Raji (cell line): ENCODE results near the gene OR2F1.

Experiments used
- POLR2A ChIP-seq: IDR thresholded peaks from 2 replicates; pipeline ENCODE4 v1.6.1; 2011; ENCODE audit warnings: low read depth, low read length, control low read depth; ENCODE audit not compliant: insufficient read depth

OR2F1 gene

GRCh38 chr7:143936087-143937009 lies 18.3 kb upstream of the OR2F1 start:
- TF ChIP-seq POLR2A, result no peak

- no peak for TF ChIP-seq POLR2A
Observed at GRCh38 chr7:143938379-143939243, 16.0 kb upstream of the OR2F1 start.

- no peak for TF ChIP-seq POLR2A
Observed at GRCh38 chr7:143945423-143945822, 9.2 kb upstream of the OR2F1 start.

- no peak for TF ChIP-seq POLR2A
Observed at GRCh38 chr7:143947111-143947510, 7.5 kb upstream of the OR2F1 start.

- TF ChIP-seq POLR2A, result no peak
Observed at GRCh38 chr7:143948733-143949132, 5.9 kb upstream of the OR2F1 start.

GRCh38 chr7:143953421-143953820 lies 1.2 kb upstream of the OR2F1 start:
- TF ChIP-seq POLR2A, result no peak

GRCh38 chr7:143954135-143954534 lies 509 bp upstream of the OR2F1 start:
- no peak for TF ChIP-seq POLR2A

GRCh38 chr7:143958781-143959180 lies 4.1 kb downstream of the OR2F1 start:
- no peak for TF ChIP-seq POLR2A

GRCh38 chr7:143960813-143961610 lies 6.4 kb downstream of the OR2F1 start:
- TF ChIP-seq POLR2A, result no peak

- TF ChIP-seq POLR2A, result no peak
Observed at GRCh38 chr7:143965280-143965679, 10.6 kb downstream of the OR2F1 start.

GRCh38 chr7:143967398-143967797 lies 12.8 kb downstream of the OR2F1 start:
- no peak for TF ChIP-seq POLR2A

GRCh38 chr7:143973870-143974416 lies 19.3 kb downstream of the OR2F1 start:
- TF ChIP-seq POLR2A, result no peak

GRCh38 chr7:143974459-143974858 lies 19.8 kb downstream of the OR2F1 start:
- TF ChIP-seq POLR2A, result no peak

GRCh38 chr7:143975617-143976016 lies 21.0 kb downstream of the OR2F1 start:
- TF ChIP-seq POLR2A, result no peak

- no peak for TF ChIP-seq POLR2A
Observed at GRCh38 chr7:143978585-143978984, 23.9 kb downstream of the OR2F1 start.

GRCh38 chr7:143979359-143979758 lies 24.7 kb downstream of the OR2F1 start:
- TF ChIP-seq POLR2A, result no peak
